ENCODE results near the gene INTS3.

INTS3 gene, protein sequence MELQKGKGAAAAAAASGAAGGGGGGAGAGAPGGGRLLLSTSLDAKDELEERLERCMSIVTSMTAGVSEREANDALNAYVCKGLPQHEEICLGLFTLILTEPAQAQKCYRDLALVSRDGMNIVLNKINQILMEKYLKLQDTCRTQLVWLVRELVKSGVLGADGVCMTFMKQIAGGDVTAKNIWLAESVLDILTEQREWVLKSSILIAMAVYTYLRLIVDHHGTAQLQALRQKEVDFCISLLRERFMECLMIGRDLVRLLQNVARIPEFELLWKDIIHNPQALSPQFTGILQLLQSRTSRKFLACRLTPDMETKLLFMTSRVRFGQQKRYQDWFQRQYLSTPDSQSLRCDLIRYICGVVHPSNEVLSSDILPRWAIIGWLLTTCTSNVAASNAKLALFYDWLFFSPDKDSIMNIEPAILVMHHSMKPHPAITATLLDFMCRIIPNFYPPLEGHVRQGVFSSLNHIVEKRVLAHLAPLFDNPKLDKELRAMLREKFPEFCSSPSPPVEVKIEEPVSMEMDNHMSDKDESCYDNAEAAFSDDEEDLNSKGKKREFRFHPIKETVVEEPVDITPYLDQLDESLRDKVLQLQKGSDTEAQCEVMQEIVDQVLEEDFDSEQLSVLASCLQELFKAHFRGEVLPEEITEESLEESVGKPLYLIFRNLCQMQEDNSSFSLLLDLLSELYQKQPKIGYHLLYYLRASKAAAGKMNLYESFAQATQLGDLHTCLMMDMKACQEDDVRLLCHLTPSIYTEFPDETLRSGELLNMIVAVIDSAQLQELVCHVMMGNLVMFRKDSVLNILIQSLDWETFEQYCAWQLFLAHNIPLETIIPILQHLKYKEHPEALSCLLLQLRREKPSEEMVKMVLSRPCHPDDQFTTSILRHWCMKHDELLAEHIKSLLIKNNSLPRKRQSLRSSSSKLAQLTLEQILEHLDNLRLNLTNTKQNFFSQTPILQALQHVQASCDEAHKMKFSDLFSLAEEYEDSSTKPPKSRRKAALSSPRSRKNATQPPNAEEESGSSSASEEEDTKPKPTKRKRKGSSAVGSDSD

GRCh38 chr1:153727463-153728304 is at the start of gene INTS3:
TSS of gene INTS3 (plus strand) at chr1:153728050. CDS start at chr1:153728635, 585 bp downstream.
- DNase-seq: peak; percentile 99

- DNase-seq: no peak
Measured at GRCh38 chr1:153678519-153679336, 49.1 kb upstream of the INTS3 start, which contains the start of gene NPR1. TSS of gene NPR1 (plus strand) at chr1:153678688. CDS start at chr1:153679109, 421 bp downstream.

DNA sequence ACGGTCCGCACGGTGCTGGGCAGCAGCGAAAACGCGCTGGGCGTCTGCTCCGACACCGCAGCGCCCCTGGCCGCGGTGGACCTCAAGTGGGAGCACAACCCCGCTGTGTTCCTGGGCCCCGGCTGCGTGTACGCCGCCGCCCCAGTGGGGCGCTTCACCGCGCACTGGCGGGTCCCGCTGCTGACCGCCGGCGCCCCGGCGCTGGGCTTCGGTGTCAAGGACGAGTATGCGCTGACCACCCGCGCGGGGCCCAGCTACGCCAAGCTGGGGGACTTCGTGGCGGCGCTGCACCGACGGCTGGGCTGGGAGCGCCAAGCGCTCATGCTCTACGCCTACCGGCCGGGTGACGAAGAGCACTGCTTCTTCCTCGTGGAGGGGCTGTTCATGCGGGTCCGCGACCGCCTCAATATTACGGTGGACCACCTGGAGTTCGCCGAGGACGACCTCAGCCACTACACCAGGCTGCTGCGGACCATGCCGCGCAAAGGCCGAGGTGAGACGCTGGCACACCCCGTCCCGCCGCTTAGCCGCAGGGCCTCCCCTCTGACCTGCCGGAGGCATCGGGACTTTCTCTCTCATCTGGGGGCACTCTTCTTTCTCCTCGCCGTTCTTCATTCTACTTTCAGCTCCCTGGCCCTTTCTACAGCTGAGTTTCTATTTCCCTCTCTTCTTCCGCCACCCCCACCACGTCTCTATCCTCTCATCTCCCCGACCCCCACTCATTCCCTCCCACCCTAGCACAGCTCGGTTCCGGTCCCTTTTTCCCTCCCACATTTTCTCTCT is 48.3 kb upstream of the INTS3 start:
- DNase-seq: no peak

GRCh38 chr1:153680120-153680403 is 47.8 kb upstream of the INTS3 start:
- DNase-seq: no peak

GRCh38 chr1:153682730-153683129 is 45.1 kb upstream of the INTS3 start:
- DNase-seq: no peak

GRCh38 chr1:153683854-153684253 is 44.0 kb upstream of the INTS3 start:
- no peak for DNase-seq

DNA sequence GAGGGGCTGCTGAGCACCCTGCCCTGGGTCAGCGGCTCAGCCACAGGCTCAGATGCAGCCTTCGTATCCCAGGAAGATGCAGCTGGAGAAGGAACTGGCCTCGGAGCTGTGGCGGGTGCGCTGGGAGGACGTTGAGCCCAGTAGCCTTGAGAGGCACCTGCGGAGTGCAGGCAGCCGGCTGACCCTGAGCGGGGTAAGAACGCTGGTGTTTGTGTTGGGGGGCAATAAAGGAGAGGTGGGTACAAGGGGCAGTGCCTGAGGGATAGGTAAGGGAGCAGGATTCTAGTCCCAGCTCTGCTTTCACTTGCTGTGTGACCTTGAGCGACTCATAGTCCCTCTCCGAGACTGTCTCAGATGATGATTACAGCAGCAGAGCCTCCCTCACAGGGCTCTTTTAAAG is 43.0 kb upstream of the INTS3 start:
- DNase-seq: no peak

GRCh38 chr1:153685544-153686340 is 42.1 kb upstream of the INTS3 start:
- no peak for DNase-seq

GRCh38 chr1:153687346-153688125 is 40.3 kb upstream of the INTS3 start:
- DNase-seq: no peak

DNA sequence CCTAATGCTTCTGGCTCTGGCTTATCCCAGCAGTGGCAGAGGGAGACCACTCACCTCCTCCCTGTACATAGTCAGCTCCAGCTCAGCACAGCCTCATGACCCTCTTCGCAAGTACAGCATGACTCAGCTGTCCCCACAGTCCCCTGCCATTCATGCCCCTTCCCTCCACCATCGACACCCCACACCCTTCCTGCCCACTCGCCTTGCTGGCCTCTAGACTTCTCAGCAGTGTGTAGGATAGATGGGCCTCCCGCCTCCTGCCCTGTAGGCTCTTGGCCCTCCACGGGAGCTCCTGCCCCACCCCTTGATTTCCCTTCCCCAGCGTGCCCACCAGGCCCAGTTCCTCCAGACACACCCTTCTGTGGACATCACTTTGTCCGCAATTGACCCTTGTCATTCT is 39.6 kb upstream of the INTS3 start:
- DNase-seq: no peak

DNA sequence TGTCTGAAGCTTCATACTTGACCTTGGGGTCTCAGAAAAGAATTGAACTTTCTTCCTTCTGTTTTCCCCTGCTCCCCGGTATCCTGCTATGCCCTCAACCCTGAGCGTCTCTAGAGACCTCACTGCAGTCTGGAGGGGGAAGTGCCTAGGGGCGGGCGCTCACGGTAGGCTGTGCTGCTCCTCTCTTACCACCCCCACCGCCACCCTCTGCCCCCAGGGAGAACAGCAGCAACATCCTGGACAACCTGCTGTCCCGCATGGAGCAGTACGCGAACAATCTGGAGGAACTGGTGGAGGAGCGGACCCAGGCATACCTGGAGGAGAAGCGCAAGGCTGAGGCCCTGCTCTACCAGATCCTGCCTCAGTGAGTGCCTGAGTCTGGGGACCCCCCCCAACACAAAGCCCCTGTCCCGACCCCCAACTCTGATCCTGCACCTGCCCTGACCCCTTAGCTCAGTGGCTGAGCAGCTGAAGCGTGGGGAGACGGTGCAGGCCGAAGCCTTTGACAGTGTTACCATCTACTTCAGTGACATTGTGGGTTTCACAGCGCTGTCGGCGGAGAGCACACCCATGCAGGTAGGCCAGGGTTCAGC is 39.0 kb upstream of the INTS3 start:
- no peak for DNase-seq

DNA sequence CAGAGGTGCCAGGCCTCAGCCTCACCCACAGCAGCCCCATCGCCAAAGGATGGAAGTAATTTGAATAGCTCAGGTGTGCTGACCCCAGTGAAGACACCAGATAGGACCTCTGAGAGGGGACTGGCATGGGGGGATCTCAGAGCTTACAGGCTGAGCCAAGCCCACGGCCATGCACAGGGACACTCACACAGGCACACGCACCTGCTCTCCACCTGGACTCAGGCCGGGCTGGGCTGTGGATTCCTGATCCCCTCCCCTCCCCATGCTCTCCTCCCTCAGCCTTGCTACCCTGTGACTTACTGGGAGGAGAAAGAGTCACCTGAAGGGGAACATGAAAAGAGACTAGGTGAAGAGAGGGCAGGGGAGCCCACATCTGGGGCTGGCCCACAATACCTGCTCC is 34.4 kb upstream of the INTS3 start:
- DNase-seq: no peak

GRCh38 chr1:153696741-153697140 is 31.1 kb upstream of the INTS3 start:
- DNase-seq: no peak

- DNase-seq: no peak
Measured at GRCh38 chr1:153697191-153698019, 30.4 kb upstream of the INTS3 start.

- DNase-seq: no peak
Measured at GRCh38 chr1:153698020-153698922, 29.6 kb upstream of the INTS3 start.

- DNase-seq: no peak
Measured at GRCh38 chr1:153698923-153699714, 28.7 kb upstream of the INTS3 start.
